HepG2 (cell line): ENCODE measurements around the gene POC1A. TPM values are rescaled to one million over a fixed set of nuclear protein-coding genes. Genes with fewer than 3 reads are reported as not detected.

Experiments
- ATAC-seq: fragments of 200-7000 bp; cut with Tn5 transposase; 3 replicates; pipeline ENCODE4 v1.9.1; 2020; ENCODE audit warnings: mild to moderate bottlenecking, moderate library complexity
- BruUV-seq: library from RNA; stranded (reverse); fragments of 400-500 nt; replicated peaks from 2 replicates; lab custom pipeline; 2021; lab: Mats Ljungman, UMichigan
- CTCF ChIA-PET: fragments of 300-600 bp; formaldehyde crosslinking; extraction: SDS; loops from one replicate; lab custom pipeline; 2021; ENCODE audit warnings: low total read pairs, inconsistent platforms, low intra/inter-chr PET ratio; lab: Yijun Ruan, JAX
- POLR2A ChIA-PET: fragments of 350-600 bp; sonication (Branson Sonifier 250); formaldehyde crosslinking; loops from one replicate; lab custom pipeline; 2020; ENCODE audit warnings: antibody characterized with exemption, inconsistent platforms; lab: Yijun Ruan, JAX
- DNase-seq: peaks from one replicate; pipeline ENCODE4 v3.0.0-alpha.2; 2015; ENCODE audit warnings: low spot score
- FAIRE-seq: peaks from 3 replicates; lab custom pipeline; 2011; peaks lifted over from hg19 to GRCh38; lab: Jason Lieb, UNC
- H2AFZ ChIP-seq: one replicate; pipeline ENCODE4 v1.6.1; 2011; ENCODE audit warnings: low read length, inconsistent platforms
- H3K27ac ChIP-seq: fragments of 300-600 bp; 3 replicates; pipeline ENCODE4 v1.8.0; 2011; ENCODE audit warnings: mixed run types, mild to moderate bottlenecking, mixed read lengths, low read length, inconsistent platforms; ENCODE audit not compliant: insufficient read depth; ENCODE audit errors: extremely low read length
- H3K27me3 ChIP-seq, 2 experiments: fragments of 200-600 bp in 1 of 2; 2 replicates in 1 of 2; 3 replicates in 1 of 2; pipeline versions ENCODE4 v1.6.0 to v1.8.0; 2011; ENCODE audit warnings: low read length in 2 of 2, mild to moderate bottlenecking in 2 of 2, moderate library complexity in 2 of 2, inconsistent platforms in 1 of 2; ENCODE audit not compliant: insufficient read depth in 2 of 2, control insufficient read depth in 1 of 2
- H3K36me3 ChIP-seq, 2 experiments: fragments of 200-600 bp in 1 of 2; replicated peaks in 1 of 2; 2 replicates in 1 of 2; 3 replicates in 1 of 2; pipeline versions ENCODE4 v1.5.1 to v1.8.0; 2011; ENCODE audit warnings: low read length in 2 of 2, inconsistent platforms in 1 of 2; ENCODE audit not compliant: insufficient read depth in 2 of 2, control insufficient read depth in 1 of 2
- H3K4me1 ChIP-seq: 2 replicates; pipeline ENCODE4 v1.5.1; 2012; ENCODE audit warnings: low read length, inconsistent platforms; ENCODE audit not compliant: insufficient read depth
- H3K4me2 ChIP-seq: 2 replicates; pipeline ENCODE4 v1.6.0; 2011; ENCODE audit warnings: low read depth, low read length, inconsistent platforms
- H3K4me3 ChIP-seq, 3 experiments: fragments of 200-600 bp in 1 of 3; sonication (generic), shearing (Covaris generic) in 1 of 3; replicated peaks in 1 of 3; 2 replicates each; pipeline ENCODE4 v1.5.1; 2011 to 2016; ENCODE audit warnings: low read length in 3 of 3, inconsistent platforms in 2 of 3, low read depth in 2 of 3, mild to moderate bottlenecking in 2 of 3, control low read depth in 1 of 3, mixed read lengths in 1 of 3; ENCODE audit not compliant: insufficient read depth in 1 of 3
- H3K79me2 ChIP-seq: one replicate; pipeline ENCODE4 v1.6.1; 2011; ENCODE audit warnings: low read length, inconsistent platforms; ENCODE audit not compliant: insufficient read depth
- H3K9ac ChIP-seq: 2 replicates; pipeline ENCODE4 v1.6.0; 2011; ENCODE audit warnings: mild to moderate bottlenecking, low read depth, low read length, inconsistent platforms; ENCODE audit not compliant: insufficient read depth
- H3K9me3 ChIP-seq: 2 replicates; pipeline ENCODE4 v1.5.1; 2012; ENCODE audit warnings: mild to moderate bottlenecking, low read length
- H4K20me1 ChIP-seq: 2 replicates; pipeline ENCODE4 v1.6.0; 2011; ENCODE audit warnings: inconsistent platforms, mild to moderate bottlenecking, low read length, moderate library complexity; ENCODE audit not compliant: insufficient read depth
- JUND ChIP-seq: sonication (generic); formaldehyde crosslinking; IDR thresholded peaks from 2 replicates; pipeline ENCODE4 v1.8.0; 2022; ENCODE audit warnings: mild to moderate bottlenecking, missing genetic modification reagents
- WGBS: methylation state at CpG from one replicate; pipeline ENCODE4 v1.1.6; 2017; ENCODE audit warnings: low lambda C conversion rate; 5-methylcytosine and 5-hydroxymethylcytosine counted together
- in situ Hi-C: cut with HindIII; loops from 2 replicates; pipeline ENCODE4 v1.10.0; 2017; ENCODE audit warnings: low pct_unique_long_range_greater_than_20kb; ENCODE audit not compliant: extremely low pct_ligation_motif_present
- intact Hi-C: fragments of 100-400 bp; cut with micrococcal nuclease; formaldehyde crosslinking; loops from one replicate; pipeline ENCODE4 v1.10.0; 2022; ENCODE audit not compliant: unreplicated experiment
- polyA plus RNA-seq, 8 experiments: library from polyadenylated mRNA; depleted of rRNA in 3 of 8; stranded (reverse) in 7 of 8; unstranded in 1 of 8; fragments of >200 nt; fragmentation: Illumina TruSeq in 4 of 8; extraction: Trizol in 4 of 8; gene quantifications; 2 replicates each; pipeline versions ENCODE4 v1.2.1 to v1.2.3, GENCODE V29; 2011 to 2016; ENCODE audit warnings: low read depth in 4 of 8, missing spikeins in 1 of 8, mixed read lengths in 1 of 8; ENCODE audit not compliant: insufficient read depth in 1 of 8
- total RNA-seq, 5 experiments: library from RNA; depleted of rRNA; stranded (reverse); fragments of >200 nt; fragmentation: Illumina TruSeq; extraction: Trizol; gene quantifications; 2 replicates each; pipeline ENCODE4 v1.2.3, GENCODE V29; 2016; ENCODE audit warnings: low read depth in 1 of 5
- TF ChIP-seq, protein P1 (sequence below): sonication (generic); formaldehyde crosslinking; conservative IDR thresholded peaks from 2 replicates; pipeline ENCODE4 v1.8.0; 2022; ENCODE audit warnings: mild to moderate bottlenecking, moderate library complexity, missing genetic modification reagents
- TF ChIP-seq, protein P2 (sequence below): sonication (generic); formaldehyde crosslinking; IDR thresholded peaks from 2 replicates; pipeline ENCODE4 v1.5.0; 2020; ENCODE audit warnings: mild to moderate bottlenecking, missing genetic modification reagents, borderline replicate concordance

The POC1A gene
- total and polyA plus RNA-seq, 2 of the 13 experiments (the other 11 are each of a cell fraction or from before 2014, with no cell fraction given), result 14.6 to 20.0 TPM

- Histone ChIP-seq H3K27me3 (no peaks in the 10 kb centered on the region), H3K9me3 (no peaks in the 10 kb centered on the region), H3K4me3 (peak overlapping the region in 2 of 3 experiments; percentile 43 to 60; a peak in 4 of 6 replicates), H3K36me3 (no peaks in the 10 kb centered on the region), H3K79me2 (no peaks in the 10 kb centered on the region), H3K9ac (0 out of 2 replicates have a peak overlapping the region, but pooled peaks have one; percentile 61), H4K20me1 (no peaks in the 10 kb centered on the region), H3K27ac (peak overlapping the region; percentile 85), H2AFZ (no peak overlapping the region), H3K4me2 (peak overlapping the region; percentile 82), H3K4me1 (peaks cover 64% of the 10 kb centered on the region)
- ATAC-seq (no peak), FAIRE-seq (no peak), DNase-seq (no peak)
- ChIA-PET POLR2A (interaction anchor here (0.8 to 3.5 kb wide), 8 partner anchors 21 to 193 kb away, joined by 3 to 30 read pairs (median 6); partner anchors contain the start of genes ACY1, ALAS1, POC1A and RPL29), CTCF (no interaction called here)
- TF ChIP-seq, protein P1, sequence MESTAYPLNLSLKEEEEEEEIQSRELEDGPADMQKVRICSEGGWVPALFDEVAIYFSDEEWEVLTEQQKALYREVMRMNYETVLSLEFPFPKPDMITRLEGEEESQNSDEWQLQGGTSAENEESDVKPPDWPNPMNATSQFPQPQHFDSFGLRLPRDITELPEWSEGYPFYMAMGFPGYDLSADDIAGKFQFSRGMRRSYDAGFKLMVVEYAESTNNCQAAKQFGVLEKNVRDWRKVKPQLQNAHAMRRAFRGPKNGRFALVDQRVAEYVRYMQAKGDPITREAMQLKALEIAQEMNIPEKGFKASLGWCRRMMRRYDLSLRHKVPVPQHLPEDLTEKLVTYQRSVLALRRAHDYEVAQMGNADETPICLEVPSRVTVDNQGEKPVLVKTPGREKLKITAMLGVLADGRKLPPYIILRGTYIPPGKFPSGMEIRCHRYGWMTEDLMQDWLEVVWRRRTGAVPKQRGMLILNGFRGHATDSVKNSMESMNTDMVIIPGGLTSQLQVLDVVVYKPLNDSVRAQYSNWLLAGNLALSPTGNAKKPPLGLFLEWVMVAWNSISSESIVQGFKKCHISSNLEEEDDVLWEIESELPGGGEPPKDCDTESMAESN, result no peak
- TF ChIP-seq JUND (CRISPR knock-in tag), result 0 out of 2 replicates have a peak, but pooled peaks have one; percentile 29
- TF ChIP-seq, protein P2, sequence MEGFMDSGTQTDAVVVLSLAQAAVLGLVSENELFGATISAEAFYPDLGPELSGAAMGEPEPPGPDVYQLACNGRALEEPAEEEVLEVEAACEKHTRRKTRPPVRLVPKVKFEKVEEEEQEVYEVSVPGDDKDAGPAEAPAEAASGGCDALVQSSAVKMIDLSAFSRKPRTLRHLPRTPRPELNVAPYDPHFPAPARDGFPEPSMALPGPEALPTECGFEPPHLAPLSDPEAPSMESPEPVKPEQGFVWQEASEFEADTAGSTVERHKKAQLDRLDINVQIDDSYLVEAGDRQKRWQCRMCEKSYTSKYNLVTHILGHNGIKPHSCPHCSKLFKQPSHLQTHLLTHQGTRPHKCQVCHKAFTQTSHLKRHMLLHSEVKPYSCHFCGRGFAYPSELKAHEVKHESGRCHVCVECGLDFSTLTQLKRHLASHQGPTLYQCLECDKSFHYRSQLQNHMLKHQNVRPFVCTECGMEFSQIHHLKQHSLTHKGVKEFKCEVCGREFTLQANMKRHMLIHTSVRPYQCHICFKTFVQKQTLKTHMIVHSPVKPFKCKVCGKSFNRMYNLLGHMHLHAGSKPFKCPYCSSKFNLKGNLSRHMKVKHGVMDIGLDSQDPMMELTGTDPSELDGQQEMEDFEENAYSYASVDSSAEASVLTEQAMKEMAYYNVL (CRISPR knock-in tag), result 0 out of 2 replicates have a peak, but pooled peaks have one; percentile 15
- in situ Hi-C loops (no loop called here), intact Hi-C loops (no loop called here)
- no TSS peak for BruUV-seq
- 61% methylated on average over 6 of the region's 8 CpGs for WGBS
Observed at GRCh38 chr3:52176180-52176752, 22.0 kb upstream of the POC1A start.
